ENCODE data around the gene EFCAB12. TPM values are rescaled to one million over a fixed set of nuclear protein-coding genes. Genes with fewer than 3 reads are reported as not detected.

The EFCAB12 gene
- total and polyA plus RNA-seq, 2 of the 13 experiments (the other 11 are each of a cell fraction or from before 2014, with no cell fraction given), result 0.31 to 2.4 TPM

GRCh38 chr3:129462361-129462968 lies 34.0 kb upstream of the EFCAB12 start:
- no peak for DNase-seq (ENCODE audit: low spot score)
- intact Hi-C loops (cut with micrococcal nuclease; ENCODE audit: unreplicated experiment) (no loop called here), in situ Hi-C loops (cut with HindIII; ENCODE audit: extremely low pct_ligation_motif_present, low pct_unique_long_range_greater_than_20kb) (no loop called here)
- CTCF ChIA-PET (ENCODE audit: low intra/inter-chr PET ratio, low total read pairs), result no interaction called here
- Histone ChIP-seq H3K9ac (ENCODE audit: insufficient read depth, low read depth, low read length) (no peak overlapping the region), H3K36me3 (replicated peaks in 1 of 2; ENCODE audit: control insufficient read depth in 1 of 2, insufficient read depth in 2 of 2, low read length in 2 of 2) (peaks cover 0 to 2% of the 10 kb centered on the region in 2 experiments; a peak in 1 of 5 replicates), H3K4me1 (ENCODE audit: insufficient read depth, low read length) (peaks cover 23% of the 10 kb centered on the region), H3K27ac (ENCODE audit: extremely low read length, insufficient read depth, low read length) (no peak overlapping the region), H2AFZ (ENCODE audit: low read length) (no peak overlapping the region), H3K4me3 (replicated peaks in 1 of 3; ENCODE audit: insufficient read depth in 1 of 3, low read depth in 2 of 3, low read length in 3 of 3) (no peak overlapping the region), H3K27me3 (ENCODE audit: control insufficient read depth in 1 of 2, insufficient read depth in 2 of 2, low read length in 2 of 2) (no peaks in the 10 kb centered on the region), H4K20me1 (ENCODE audit: insufficient read depth, low read length) (no peaks in the 10 kb centered on the region), H3K79me2 (ENCODE audit: insufficient read depth, low read length) (no peaks in the 10 kb centered on the region), H3K9me3 (ENCODE audit: low read length) (no peaks in the 10 kb centered on the region), H3K4me2 (ENCODE audit: low read depth, low read length) (no peak overlapping the region)
- no TSS peak for BruUV-seq (replicated peaks)
- FAIRE-seq, result no peak
- POLR2A ChIA-PET, result no interaction called here
- 69% methylated on average over 3 of the region's 3 CpGs for WGBS (ENCODE audit: low lambda C conversion rate)
- 0 out of 3 replicates have a peak, but pooled peaks have one; percentile 24 for ATAC-seq
- no peak for TF ChIP-seq ZNF30 (CRISPR knock-in tag; IDR thresholded peaks at IDR 0.05)
- TF ChIP-seq ATF6 (CRISPR knock-in tag; conservative IDR thresholded peaks at IDR 0.05), result no peak
- no peak for TF ChIP-seq ZFX (CRISPR knock-in tag; IDR thresholded peaks at IDR 0.05; ENCODE audit: low read depth)
- 0 out of 2 replicates have a peak, but pooled peaks have one; percentile 4 for TF ChIP-seq HNF4G (IDR thresholded peaks at IDR 0.05; ENCODE audit: borderline replicate concordance, low read depth, low read length)
- TF ChIP-seq HNF4G (CRISPR knock-in tag; IDR thresholded peaks at IDR 0.05; ENCODE audit: borderline replicate concordance, low read depth), result no peak
- TF ChIP-seq ZNF232 (CRISPR knock-in tag; IDR thresholded peaks at IDR 0.05; ENCODE audit: borderline replicate concordance), result no peak
- TF ChIP-seq ZNF777 (CRISPR knock-in tag; IDR thresholded peaks at IDR 0.05), result no peak
- TF ChIP-seq CREBL2 (CRISPR knock-in tag; IDR thresholded peaks at IDR 0.05; ENCODE audit: borderline replicate concordance), result no peak
- no peak for TF ChIP-seq ARNTL (CRISPR knock-in tag; IDR thresholded peaks at IDR 0.05)
- TF ChIP-seq ZNF703 (CRISPR knock-in tag; IDR thresholded peaks at IDR 0.05; ENCODE audit: borderline replicate concordance), result no peak
- peak; percentile 50; the same call in 1 of the 2 replicates for TF ChIP-seq HNF4A (CRISPR knock-in tag; IDR thresholded peaks at IDR 0.05)
- no peak for TF ChIP-seq BHLHE40 (IDR thresholded peaks at IDR 0.05; ENCODE audit: low read length)
- TF ChIP-seq SKI (IDR thresholded peaks at IDR 0.05; ENCODE audit: partially characterized antibody), result peak; percentile 58
- no peak for TF ChIP-seq GATAD1 (CRISPR knock-in tag; IDR thresholded peaks at IDR 0.05)
- TF ChIP-seq THRA (CRISPR knock-in tag; IDR thresholded peaks at IDR 0.05; ENCODE audit: borderline replicate concordance), result no peak
- no peak for TF ChIP-seq ZNF577 (CRISPR knock-in tag; IDR thresholded peaks at IDR 0.05; ENCODE audit: borderline replicate concordance, low read depth)
- peak; percentile 44; the same call in 1 of the 2 replicates for TF ChIP-seq BCL6 (CRISPR knock-in tag; IDR thresholded peaks at IDR 0.05)
- TF ChIP-seq ATF2 (CRISPR knock-in tag; IDR thresholded peaks at IDR 0.05), result no peak
- TF ChIP-seq ZNF274 (CRISPR knock-in tag; IDR thresholded peaks at IDR 0.05), result no peak
- no peak for TF ChIP-seq ZNF362 (CRISPR knock-in tag; IDR thresholded peaks at IDR 0.05; ENCODE audit: borderline replicate concordance)

Measured in HepG2 (cell line).